Astrocyte of the cerebellum (primary cell): Measurements from ENCODE around the gene FNDC11.

Experiments used
- DNase-seq: peaks from one replicate; pipeline ENCODE4 v3.0.0-alpha.2; 2011; ENCODE audit warnings: low read depth
- H3K4me3 ChIP-seq: 2 replicates; pipeline ENCODE4 v1.5.1; 2011; ENCODE audit warnings: mild to moderate bottlenecking, low read depth, low read length, moderate library complexity
- in situ Hi-C: cut with HindIII; loops from 2 replicates; pipeline ENCODE4 v1.10.0; 2017; ENCODE audit warnings: low sequenced_read_pairs
- TF ChIP-seq, protein P1 (sequence below): IDR thresholded peaks from 2 replicates; pipeline ENCODE4 v1.5.1; 2012; ENCODE audit warnings: low read length, low read depth, moderate library complexity, mild to moderate bottlenecking; ENCODE audit errors: missing control alignments

FNDC11 gene

DNA sequence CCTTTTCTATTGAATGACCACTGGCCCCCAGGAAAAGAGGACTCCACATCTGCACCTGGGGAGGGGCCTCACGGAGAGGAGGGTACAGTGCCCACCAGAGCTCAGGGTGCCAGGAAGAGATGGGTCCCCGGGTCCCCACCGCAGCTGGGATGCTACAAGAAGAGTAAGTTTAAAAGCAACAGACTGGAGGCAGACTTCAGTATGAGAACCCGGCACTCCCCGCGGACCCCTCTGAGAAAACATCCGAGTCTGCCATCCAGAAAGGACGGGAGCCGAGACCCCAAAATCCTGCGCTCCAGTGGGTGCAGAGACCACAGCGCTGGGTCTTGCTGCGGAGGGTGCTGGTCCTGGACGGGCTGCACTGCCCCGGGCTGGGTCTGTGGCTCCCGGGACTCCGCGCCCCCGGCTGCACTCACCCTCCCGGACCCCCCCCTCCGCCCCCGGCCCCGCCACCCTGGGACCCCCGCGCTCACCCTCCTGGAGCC, 19.7 kb downstream of the FNDC11 start:
- H3K4me3 ChIP-seq = peak overlapping the region; percentile 70
- in situ Hi-C loops = no loop called here
- TF ChIP-seq, protein P1, sequence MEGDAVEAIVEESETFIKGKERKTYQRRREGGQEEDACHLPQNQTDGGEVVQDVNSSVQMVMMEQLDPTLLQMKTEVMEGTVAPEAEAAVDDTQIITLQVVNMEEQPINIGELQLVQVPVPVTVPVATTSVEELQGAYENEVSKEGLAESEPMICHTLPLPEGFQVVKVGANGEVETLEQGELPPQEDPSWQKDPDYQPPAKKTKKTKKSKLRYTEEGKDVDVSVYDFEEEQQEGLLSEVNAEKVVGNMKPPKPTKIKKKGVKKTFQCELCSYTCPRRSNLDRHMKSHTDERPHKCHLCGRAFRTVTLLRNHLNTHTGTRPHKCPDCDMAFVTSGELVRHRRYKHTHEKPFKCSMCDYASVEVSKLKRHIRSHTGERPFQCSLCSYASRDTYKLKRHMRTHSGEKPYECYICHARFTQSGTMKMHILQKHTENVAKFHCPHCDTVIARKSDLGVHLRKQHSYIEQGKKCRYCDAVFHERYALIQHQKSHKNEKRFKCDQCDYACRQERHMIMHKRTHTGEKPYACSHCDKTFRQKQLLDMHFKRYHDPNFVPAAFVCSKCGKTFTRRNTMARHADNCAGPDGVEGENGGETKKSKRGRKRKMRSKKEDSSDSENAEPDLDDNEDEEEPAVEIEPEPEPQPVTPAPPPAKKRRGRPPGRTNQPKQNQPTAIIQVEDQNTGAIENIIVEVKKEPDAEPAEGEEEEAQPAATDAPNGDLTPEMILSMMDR = no peak

DNA sequence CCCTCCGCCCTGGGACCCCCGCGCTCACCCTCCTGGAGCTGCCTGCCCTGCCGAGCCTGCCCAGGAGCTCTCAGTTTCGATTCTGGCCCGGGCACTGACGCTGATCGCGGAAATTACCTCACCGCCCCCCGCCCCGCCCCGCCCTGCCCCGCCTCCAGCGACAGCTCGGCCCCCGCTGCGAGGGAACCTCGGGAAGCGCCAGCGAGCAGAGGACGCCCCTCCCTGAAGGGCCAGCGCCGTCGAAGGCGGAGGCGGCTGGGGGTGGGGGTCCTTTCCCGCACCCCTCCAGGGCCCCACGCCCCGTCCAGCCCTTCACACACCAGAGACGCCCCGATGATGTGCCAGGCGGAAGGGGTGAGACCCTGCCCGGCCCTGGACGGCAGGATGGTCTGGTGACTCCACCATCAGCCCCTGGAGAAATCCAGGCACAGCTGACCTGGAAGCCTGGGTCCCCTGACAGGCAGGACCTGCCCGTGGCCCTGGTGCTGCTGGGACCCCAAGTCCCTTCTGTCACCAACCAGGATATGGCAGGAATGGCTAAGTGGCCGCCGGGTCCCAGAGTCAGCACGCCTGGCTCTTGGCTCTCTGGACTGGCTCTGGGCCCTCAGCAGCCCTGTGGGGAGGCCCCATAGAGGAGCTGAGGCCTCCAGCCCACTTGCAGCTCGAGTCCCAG, 20.3 kb downstream of the FNDC11 start, which contains the start of gene HELZ2:
Gene HELZ2 (minus strand): TSS at position 84 of the 673 bp plus-strand sequence. CDS start 1,854 bp downstream, outside the sequence.
- TF ChIP-seq, protein P1 = no peak
- peak within 1 kb of the TSS; percentile 70 for H3K4me3 ChIP-seq
- DNase-seq = no peak
- in situ Hi-C loops = no loop called here

More for the DNA sequence above, 19.7 kb downstream of the FNDC11 start:
- no peak for DNase-seq

DNA sequence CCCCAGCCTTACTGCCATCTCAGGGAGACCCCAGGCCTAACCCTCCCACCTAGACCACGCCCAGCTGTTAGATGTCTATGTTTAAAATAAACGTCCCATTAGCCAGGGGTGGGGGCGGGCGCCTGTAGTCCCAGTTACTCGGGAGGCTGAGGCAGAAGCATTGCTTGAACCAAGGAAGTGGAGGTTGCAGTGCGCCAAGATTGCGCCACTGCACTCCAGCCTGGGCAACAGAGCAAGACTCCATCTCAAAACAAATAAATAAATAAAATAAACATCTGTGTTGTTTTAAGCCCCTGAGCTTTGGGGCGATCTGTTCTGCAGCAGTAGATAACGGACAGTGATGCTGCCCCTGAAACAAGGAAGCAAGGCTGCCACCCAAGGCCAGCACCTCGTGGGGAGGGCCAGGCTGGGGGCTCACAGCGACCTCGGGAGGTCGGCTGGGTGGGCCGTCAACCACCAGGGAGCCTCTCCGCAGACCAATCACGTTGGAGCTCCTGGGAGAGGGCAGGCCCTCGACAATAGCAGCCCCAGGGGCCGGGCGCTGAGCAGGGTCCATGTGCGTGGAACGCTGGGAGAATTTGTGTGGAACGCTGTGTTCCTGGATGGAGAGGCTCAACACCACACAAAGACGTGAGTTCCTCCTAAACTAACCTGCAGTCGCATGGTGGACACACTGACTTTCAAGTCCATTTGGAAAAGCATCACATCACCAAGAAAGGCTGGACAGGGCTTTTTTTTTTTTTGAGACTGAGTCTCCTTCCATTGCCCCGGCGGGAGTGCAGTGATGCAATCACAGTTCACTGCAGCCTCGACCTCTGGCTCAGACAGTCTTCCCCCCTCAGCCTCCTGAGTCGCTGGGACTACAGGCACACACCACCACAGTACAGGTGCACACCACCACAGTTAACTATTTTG, 21.1 kb downstream of the FNDC11 start:
- no peak for DNase-seq
- TF ChIP-seq, protein P1 = no peak
- in situ Hi-C loops = no loop called here
- no peak overlapping the region for H3K4me3 ChIP-seq

DNA sequence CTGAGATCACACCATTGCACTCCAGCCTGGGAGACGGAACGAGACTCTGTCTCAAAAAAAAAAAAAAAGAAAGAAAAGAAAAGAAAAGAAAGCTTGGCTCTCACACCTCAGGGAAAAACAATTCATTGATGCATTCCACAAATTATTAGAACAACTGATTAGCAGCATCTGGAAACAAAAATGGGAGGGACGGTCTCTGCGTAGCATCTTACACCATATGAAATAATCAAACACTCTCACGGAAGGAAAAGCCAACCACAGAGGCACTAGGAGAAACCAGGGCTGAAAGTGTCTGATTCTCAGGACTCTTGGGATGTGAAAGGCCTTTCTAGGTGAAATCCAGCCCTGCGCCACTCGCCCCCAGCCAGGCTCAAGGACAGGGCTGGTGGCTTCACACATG, 22.4 kb downstream of the FNDC11 start:
- TF ChIP-seq, protein P1 = no peak
- no peak overlapping the region for H3K4me3 ChIP-seq
- in situ Hi-C loops = no loop called here
- DNase-seq = no peak

DNA sequence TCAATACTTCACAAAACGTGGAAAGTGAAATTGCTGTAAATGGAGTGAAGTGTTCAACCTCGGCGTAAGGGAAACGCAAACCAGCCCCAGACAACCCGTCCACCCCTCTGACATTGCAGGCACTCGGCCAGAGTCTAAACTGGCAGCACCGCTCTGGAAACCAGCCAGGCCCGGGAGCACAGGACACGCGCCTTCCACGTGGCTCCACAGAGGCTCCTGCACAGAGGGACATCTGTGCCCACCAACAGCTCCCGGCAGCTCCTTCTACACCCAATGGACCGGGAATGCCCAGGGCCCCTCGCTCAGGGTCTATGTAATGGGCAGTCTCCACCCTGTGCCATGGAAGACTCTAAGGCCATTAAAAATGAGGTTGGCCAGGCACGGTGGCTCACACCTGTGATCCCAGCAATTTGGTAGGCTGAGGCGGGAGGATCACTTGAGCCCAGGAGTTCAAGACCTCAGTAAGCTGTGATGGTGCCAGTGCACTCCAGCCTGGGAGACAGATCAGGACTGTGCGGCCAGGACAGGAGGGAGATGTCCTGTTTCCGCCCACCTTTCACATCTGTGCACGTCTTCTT, 23.4 kb downstream of the FNDC11 start:
- in situ Hi-C loops = no loop called here
- TF ChIP-seq, protein P1 = no peak
- no peak for DNase-seq
- no peak overlapping the region for H3K4me3 ChIP-seq
